Heart left ventricle (tissue), 16 donors: ENCODE data around the gene AKT1. TPM values are rescaled to one million over a fixed set of nuclear protein-coding genes. Genes with fewer than 3 reads are reported as not detected.

Source experiments
- ATAC-seq, 4 donors: fragments of 200-7000 bp; cut with Tn5 transposase; one replicate each; pipeline ENCODE4 v1.9.1; 2020 to 2022; ENCODE audit warnings: moderate library complexity in 4 of 4, mild to moderate bottlenecking in 3 of 4, moderate number of reproducible peaks in 1 of 4
- DNase-seq, 5 donors: peaks; one replicate each; pipeline ENCODE4 v3.0.0-alpha.2; 2020
- H3K27ac ChIP-seq, 12 donors: fragments of 200-600 bp; sonication (generic) in 4 of 12; one replicate each; pipeline versions ENCODE4 v1.5.0 to v1.8.0; 2016 to 2022; ENCODE audit warnings: mild to moderate bottlenecking in 2 of 12
- H3K27me3 ChIP-seq, 9 donors: fragments of 200-600 bp; sonication (generic) in 2 of 9; one replicate each; pipeline versions ENCODE4 v1.5.1 to v1.8.0; 2016 to 2022; ENCODE audit warnings: mild to moderate bottlenecking in 3 of 9
- H3K36me3 ChIP-seq, 9 donors: fragments of 200-600 bp; sonication (generic) in 2 of 9; one replicate each; pipeline versions ENCODE4 v1.5.0 to v1.8.0; 2018 to 2022; ENCODE audit warnings: mild to moderate bottlenecking in 2 of 9
- H3K4me1 ChIP-seq, 12 donors: fragments of 200-600 bp; sonication (generic) in 4 of 12; one replicate each; pipeline versions ENCODE4 v1.5.0 to v1.8.0; 2016 to 2022; ENCODE audit warnings: mild to moderate bottlenecking in 3 of 12
- H3K4me3 ChIP-seq, 12 donors: fragments of 200-600 bp; sonication (generic) in 4 of 12; one replicate each; pipeline versions ENCODE4 v1.5.0 to v1.8.0; 2017 to 2022; ENCODE audit warnings: mild to moderate bottlenecking in 9 of 12, moderate library complexity in 4 of 12
- H3K9me3 ChIP-seq, 12 donors: fragments of 200-600 bp; sonication (generic) in 4 of 12; one replicate each; pipeline versions ENCODE4 v1.5.0 to v1.8.0; 2016 to 2022; ENCODE audit warnings: mild to moderate bottlenecking in 1 of 12
- POLR2A ChIP-seq, 2 donors: fragments of 450-650 bp; IDR thresholded peaks; one replicate each; pipeline ENCODE4 v1.6.1; 2017; ENCODE audit warnings: antibody characterized with exemption in 2 of 2, mild to moderate bottlenecking in 2 of 2, moderate library complexity in 2 of 2
- WGBS, 4 donors: extraction: QIAGEN DNeasy Blood & Tissue Kit in 2 of 4; methylation state at CpG; one replicate each; pipeline versions ENCODE4 v1.1.5 to v1.1.7; 2013 to 2018; 5-methylcytosine and 5-hydroxymethylcytosine counted together
- intact Hi-C, 10 donors: fragments of 100-400 bp; cut with DNase I; formaldehyde crosslinking; loops; one replicate each; pipeline versions ENCODE4 v1.11.1 to v1.14.2; 2022
- polyA plus RNA-seq, 2 donors: library from polyadenylated mRNA; stranded (reverse); fragments of 200-250 nt; gene quantifications; one replicate each; pipeline ENCODE4 v1.2.3, GENCODE V29; 2013
- total RNA-seq, 9 donors: library from RNA; depleted of rRNA in 2 of 9; stranded (reverse); fragments of >200 nt in 2 of 9; fragmentation: NEBNext Ultra II Directional in 3 of 9; extraction: Animal tissue kit (Norgen Biotek cat#: 25700) in 3 of 9; gene quantifications; one replicate each; pipeline versions ENCODE4 v1.1.0 to v1.2.4, GENCODE V29; 2016 to 2023
- TF ChIP-seq, protein P1 (sequence below), 12 donors: fragments of 200-600 bp; sonication (generic) in 4 of 12; IDR thresholded peaks; one replicate each; pipeline versions ENCODE4 v1.5.0 to v1.8.0; 2018 to 2022; ENCODE audit warnings: antibody characterized with exemption in 12 of 12, mild to moderate bottlenecking in 5 of 12
- donor health status: ischemic (EF 13 %, LVEDD 7.1; RV severe dilation, severe dysfunction).
- donor health status: healthy with polysubstance abuse.
- donor health status: DM: no; HTN: yes; CAD: no.
- donor health status: DM: no; HTN: no; CAD: no.
- donor health status: ischemic (EF 25% LVEDD 6.9; RV normal size, moderate dysfunction).
- donor health status: ischemic (EF 25% LVEDD 5.7; RV mildly dilated, moderate dysfunction).
- donor health status: healthy.
- donor health status: DM: yes; HTN: yes; CAD: no.
- donor health status: ischemic (EF 35%, LVEDD 5.7; RV mildly dilated, moderate dysfunction).
- donor health status: nonischemic (EF 11% LVEDD 7.7; RV severe dilation, severe dysfunction).
- donor health status: DM: yes; HTN: yes; CAD: no.
- donor health status: PGD.
- donor health status: ischemic (EF 29% LVEDD 5.4; RV normal size, mild dysfunction).
- donor health status: nonischemic (EF 23%, LVEDD 6.1; RV moderate dilation, normal function).

The AKT1 gene
- total and polyA plus RNA-seq, 11 donors, result 108 to 173 (median 135) TPM

GRCh38 chr14:104830781-104831180, 35.2 kb upstream of the AKT1 start:
- Histone ChIP-seq H3K4me1 (peaks cover 0 to 18% (median 14%) of the 10 kb centered on the region in 12 donors), H3K27ac (no peak overlapping the region), H3K27me3 (peaks cover 0 to 7% (median 0%) of the 10 kb centered on the region in 9 donors), H3K4me3 (no peak overlapping the region), H3K9me3 (no peaks in the 10 kb centered on the region), H3K36me3 (no peaks in the 10 kb centered on the region)
- DNase-seq, result no peak
- intact Hi-C loops, result no loop called here
- WGBS, 4 donors, result 58 to 78% (median 63%) methylated on average over 8 to 9 of the region's 9 CpGs
- ATAC-seq, result no peak
- TF ChIP-seq, protein P1, sequence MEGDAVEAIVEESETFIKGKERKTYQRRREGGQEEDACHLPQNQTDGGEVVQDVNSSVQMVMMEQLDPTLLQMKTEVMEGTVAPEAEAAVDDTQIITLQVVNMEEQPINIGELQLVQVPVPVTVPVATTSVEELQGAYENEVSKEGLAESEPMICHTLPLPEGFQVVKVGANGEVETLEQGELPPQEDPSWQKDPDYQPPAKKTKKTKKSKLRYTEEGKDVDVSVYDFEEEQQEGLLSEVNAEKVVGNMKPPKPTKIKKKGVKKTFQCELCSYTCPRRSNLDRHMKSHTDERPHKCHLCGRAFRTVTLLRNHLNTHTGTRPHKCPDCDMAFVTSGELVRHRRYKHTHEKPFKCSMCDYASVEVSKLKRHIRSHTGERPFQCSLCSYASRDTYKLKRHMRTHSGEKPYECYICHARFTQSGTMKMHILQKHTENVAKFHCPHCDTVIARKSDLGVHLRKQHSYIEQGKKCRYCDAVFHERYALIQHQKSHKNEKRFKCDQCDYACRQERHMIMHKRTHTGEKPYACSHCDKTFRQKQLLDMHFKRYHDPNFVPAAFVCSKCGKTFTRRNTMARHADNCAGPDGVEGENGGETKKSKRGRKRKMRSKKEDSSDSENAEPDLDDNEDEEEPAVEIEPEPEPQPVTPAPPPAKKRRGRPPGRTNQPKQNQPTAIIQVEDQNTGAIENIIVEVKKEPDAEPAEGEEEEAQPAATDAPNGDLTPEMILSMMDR (IDR thresholded peaks at IDR 0.05), result no peak
- no peak for TF ChIP-seq POLR2A (IDR thresholded peaks at IDR 0.05)

GRCh38 chr14:104827177-104828055, 31.9 kb upstream of the AKT1 start:
- TF ChIP-seq, protein P1 (IDR thresholded peaks at IDR 0.05), result peak in 9 of 12 donors; percentile 8 to 50 (median 28)
- no peak for TF ChIP-seq POLR2A (IDR thresholded peaks at IDR 0.05)

GRCh38 chr14:104826861-104827176, 31.3 kb upstream of the AKT1 start:
- ATAC-seq (peak in 1 of 4 donors; percentile 1), DNase-seq (peak in 1 of 5 donors; percentile 33)
- peaks cover 0 to 17% (median 0%) of the 10 kb centered on the region in 9 donors for H3K27me3 ChIP-seq
- no peaks in the 10 kb centered on the region for H3K36me3 ChIP-seq
- peaks cover 0 to 22% (median 18%) of the 10 kb centered on the region in 12 donors for H3K4me1 ChIP-seq
- WGBS, 4 donors, result 0 to 7% (median 2%) methylated on average over 4 to 27 of the region's 27 CpGs
- peak overlapping the region; percentile 20 to 76 (median 68) for H3K4me3 ChIP-seq
- TF ChIP-seq, protein P1 (IDR thresholded peaks at IDR 0.05), result no peak
- TF ChIP-seq POLR2A (IDR thresholded peaks at IDR 0.05), result no peak
- H3K9me3 ChIP-seq, result no peaks in the 10 kb centered on the region
- H3K27ac ChIP-seq, result peak overlapping the region in 1 of 12 donors; percentile 19
- intact Hi-C loops, result loop anchor here in 5 of 10 donors (1.0 to 2.0 kb wide), 2 partner anchors 58 to 59 kb away; no protein-coding TSS in a partner anchor

More at GRCh38 chr14:104827177-104828055, 31.9 kb upstream of the AKT1 start:
- peak in 3 of 5 donors; percentile 39 to 45 (median 43) for DNase-seq
- intact Hi-C loops, result loop anchor here in 2 of 10 donors (2.0 kb wide), 1 partner anchor 59 kb away; no protein-coding TSS in a partner anchor
- H3K27me3 ChIP-seq, result peaks cover 0 to 17% (median 0%) of the 10 kb centered on the region in 9 donors
- ATAC-seq, result peak; percentile 19 to 58 (median 35)
- H3K27ac ChIP-seq, result peak overlapping the region in 1 of 12 donors; percentile 19
- 7 to 11% (median 9%) methylated on average over 35 to 39 of the region's 39 CpGs for WGBS, 4 donors
- H3K36me3 ChIP-seq, result no peaks in the 10 kb centered on the region
- peaks cover 0 to 22% (median 18%) of the 10 kb centered on the region in 12 donors for H3K4me1 ChIP-seq
- H3K9me3 ChIP-seq, result no peaks in the 10 kb centered on the region
- peak overlapping the region; percentile 20 to 76 (median 68) for H3K4me3 ChIP-seq
